ENCODE results near the gene CCDC102B.

The CCDC102B gene

GRCh38 chr18:68793951-68794350 is 3.9 kb upstream of the CCDC102B start:
- Histone ChIP-seq H3K27ac (no peak overlapping the region), H3K4me1 (no peaks in the 10 kb centered on the region), H2AFZ (no peak overlapping the region), H3K9ac (no peak overlapping the region), H3K9me3 (ENCODE audit: control insufficient read depth, low read length) (no peaks in the 10 kb centered on the region), H3K27me3 (ENCODE audit: control insufficient read depth, insufficient read depth, low read length) (no peaks in the 10 kb centered on the region), H3K4me2 (ENCODE audit: low read length) (no peak overlapping the region), H3K36me3 (ENCODE audit: control insufficient read depth, insufficient read depth, low read length) (no peaks in the 10 kb centered on the region), H3K79me2 (no peaks in the 10 kb centered on the region), H3K4me3 (ENCODE audit: low read depth, low read length) (no peak overlapping the region)
- TF ChIP-seq CTCF (IDR thresholded peaks at IDR 0.05), result no peak

DNA sequence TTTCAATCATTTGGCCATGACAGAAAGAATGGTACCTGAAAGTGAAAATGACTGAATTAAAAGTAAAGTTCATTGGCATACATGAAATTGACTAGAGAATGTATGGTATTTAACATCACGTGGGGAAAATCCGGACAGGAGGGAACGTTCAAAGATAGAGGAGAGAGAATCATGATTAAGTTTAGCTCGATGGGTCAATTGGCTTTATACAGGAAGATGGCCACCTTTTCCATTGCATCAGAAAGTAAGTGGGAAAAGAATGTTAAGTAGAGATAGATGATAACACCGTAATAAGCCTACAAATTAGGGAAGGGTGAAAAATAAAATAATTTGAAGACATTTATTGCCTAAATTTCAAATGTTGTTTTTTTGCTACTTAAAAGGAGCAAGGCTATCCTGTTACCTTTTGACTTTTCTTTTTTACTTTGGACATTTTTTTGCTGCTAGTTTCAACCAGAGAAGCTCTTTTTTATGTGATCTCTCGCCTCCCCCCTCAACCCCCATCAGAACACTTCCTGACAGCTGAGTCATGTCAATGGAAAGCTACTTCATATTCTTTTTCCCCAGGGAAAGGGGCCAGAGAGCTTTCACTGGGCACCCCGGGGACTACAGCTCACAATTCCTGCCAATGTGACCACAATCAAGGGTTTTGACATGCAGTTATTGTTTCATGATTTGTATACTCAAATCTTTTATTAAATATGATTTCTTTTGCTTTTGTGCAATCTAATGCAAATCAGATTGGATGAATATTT is 767 bp upstream of the CCDC102B start:
- H2AFZ ChIP-seq, result no peak overlapping the region
- no peak for TF ChIP-seq CTCF (IDR thresholded peaks at IDR 0.05)
- no peaks in the 10 kb centered on the region for H3K9me3 ChIP-seq (ENCODE audit: control insufficient read depth, low read length)
- H3K4me3 ChIP-seq (ENCODE audit: low read depth, low read length), result no peak overlapping the region
- no peaks in the 10 kb centered on the region for H3K36me3 ChIP-seq (ENCODE audit: control insufficient read depth, insufficient read depth, low read length)
- H3K4me1 ChIP-seq, result no peaks in the 10 kb centered on the region
- no peak overlapping the region for H3K9ac ChIP-seq
- H3K27me3 ChIP-seq (ENCODE audit: control insufficient read depth, insufficient read depth, low read length), result no peaks in the 10 kb centered on the region
- H3K79me2 ChIP-seq, result no peaks in the 10 kb centered on the region
- H3K27ac ChIP-seq, result no peak overlapping the region
- H3K4me2 ChIP-seq (ENCODE audit: low read length), result no peak overlapping the region

GRCh38 chr18:68800075-68800474 is 2.2 kb downstream of the CCDC102B start:
- H3K9ac ChIP-seq, result no peak overlapping the region
- no peak overlapping the region for H3K27ac ChIP-seq
- no peaks in the 10 kb centered on the region for H3K9me3 ChIP-seq (ENCODE audit: control insufficient read depth, low read length)
- no peaks in the 10 kb centered on the region for H3K79me2 ChIP-seq
- no peak overlapping the region for H2AFZ ChIP-seq
- H3K36me3 ChIP-seq (ENCODE audit: control insufficient read depth, insufficient read depth, low read length), result no peaks in the 10 kb centered on the region
- H3K4me2 ChIP-seq (ENCODE audit: low read length), result no peak overlapping the region
- no peaks in the 10 kb centered on the region for H3K27me3 ChIP-seq (ENCODE audit: control insufficient read depth, insufficient read depth, low read length)
- TF ChIP-seq CTCF (IDR thresholded peaks at IDR 0.05), result no peak
- H3K4me1 ChIP-seq, result no peaks in the 10 kb centered on the region
- H3K4me3 ChIP-seq (ENCODE audit: low read depth, low read length), result no peak overlapping the region

DNA sequence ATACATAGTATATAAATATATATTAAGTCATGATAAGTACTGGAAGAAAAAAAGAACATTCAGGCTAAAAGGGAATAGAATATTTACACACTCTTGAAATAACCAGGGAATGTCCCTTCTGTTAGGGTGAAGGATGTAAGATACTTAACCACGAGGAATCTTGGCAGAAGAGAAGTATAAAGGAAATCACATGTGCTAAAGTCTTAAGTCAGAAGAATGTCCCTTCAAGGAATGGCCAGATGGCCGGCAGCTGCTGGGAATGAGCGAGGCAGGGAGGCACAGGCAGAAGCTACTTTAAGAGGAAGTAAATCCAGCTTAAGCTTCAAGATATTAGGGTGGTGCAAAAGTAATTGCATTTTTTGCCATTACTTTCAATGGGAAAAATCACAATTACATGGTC is 5.5 kb downstream of the CCDC102B start:
- no peak overlapping the region for H2AFZ ChIP-seq
- no peak overlapping the region for H3K4me3 ChIP-seq (ENCODE audit: low read depth, low read length)
- H3K79me2 ChIP-seq, result no peaks in the 10 kb centered on the region
- H3K4me1 ChIP-seq, result no peaks in the 10 kb centered on the region
- no peak overlapping the region for H3K9ac ChIP-seq
- no peaks in the 10 kb centered on the region for H3K27me3 ChIP-seq (ENCODE audit: control insufficient read depth, insufficient read depth, low read length)
- no peak overlapping the region for H3K4me2 ChIP-seq (ENCODE audit: low read length)
- no peaks in the 10 kb centered on the region for H3K9me3 ChIP-seq (ENCODE audit: control insufficient read depth, low read length)
- no peak for TF ChIP-seq CTCF (IDR thresholded peaks at IDR 0.05)
- no peak overlapping the region for H3K27ac ChIP-seq
- H3K36me3 ChIP-seq (ENCODE audit: control insufficient read depth, insufficient read depth, low read length), result no peaks in the 10 kb centered on the region

DNA sequence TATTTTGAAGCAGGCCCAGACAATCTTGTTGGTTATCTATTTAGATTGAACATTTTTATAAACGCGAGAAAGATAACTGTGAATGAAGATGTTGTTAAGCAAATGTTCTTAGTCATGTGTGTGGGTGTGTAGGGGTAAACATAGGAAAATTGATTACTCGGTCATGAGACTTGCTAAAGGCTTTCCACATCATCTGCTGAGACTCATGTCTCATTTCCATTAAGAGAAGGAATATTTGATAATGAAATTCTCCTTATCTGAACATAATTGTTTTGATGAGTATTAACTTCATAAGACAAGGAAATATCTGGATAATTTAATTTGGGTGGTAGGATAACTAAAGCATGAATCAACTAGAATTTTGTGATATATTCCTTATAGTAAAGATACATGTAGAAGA is 19.7 kb downstream of the CCDC102B start:
- H3K79me2 ChIP-seq, result no peaks in the 10 kb centered on the region
- TF ChIP-seq CTCF (IDR thresholded peaks at IDR 0.05), result no peak
- no peak overlapping the region for H3K27ac ChIP-seq
- H3K4me1 ChIP-seq, result no peaks in the 10 kb centered on the region
- no peak overlapping the region for H3K9ac ChIP-seq
- H3K27me3 ChIP-seq (ENCODE audit: control insufficient read depth, insufficient read depth, low read length), result no peaks in the 10 kb centered on the region
- no peak overlapping the region for H3K4me3 ChIP-seq (ENCODE audit: low read depth, low read length)
- H3K4me2 ChIP-seq (ENCODE audit: low read length), result no peak overlapping the region
- no peak overlapping the region for H2AFZ ChIP-seq
- no peaks in the 10 kb centered on the region for H3K36me3 ChIP-seq (ENCODE audit: control insufficient read depth, insufficient read depth, low read length)
- H3K9me3 ChIP-seq (ENCODE audit: control insufficient read depth, low read length), result no peaks in the 10 kb centered on the region

Data from parathyroid adenoma (tissue), 2 donors.